Astrocyte (in vitro differentiated cells and primary cell): ENCODE results near the gene CEACAM4.

Experiments
- CTCF ChIP-seq: IDR thresholded peaks from 2 replicates; pipeline ENCODE4 v1.5.1; 2011; ENCODE audit warnings: low read depth, mild to moderate bottlenecking, inconsistent platforms, low read length, moderate library complexity; ENCODE audit not compliant: insufficient read depth
- EZH2 ChIP-seq: IDR thresholded peaks from 2 replicates; pipeline ENCODE4 v1.6.1; 2012; ENCODE audit warnings: mild to moderate bottlenecking, low read length, inconsistent platforms; ENCODE audit not compliant: insufficient read depth

DNA sequence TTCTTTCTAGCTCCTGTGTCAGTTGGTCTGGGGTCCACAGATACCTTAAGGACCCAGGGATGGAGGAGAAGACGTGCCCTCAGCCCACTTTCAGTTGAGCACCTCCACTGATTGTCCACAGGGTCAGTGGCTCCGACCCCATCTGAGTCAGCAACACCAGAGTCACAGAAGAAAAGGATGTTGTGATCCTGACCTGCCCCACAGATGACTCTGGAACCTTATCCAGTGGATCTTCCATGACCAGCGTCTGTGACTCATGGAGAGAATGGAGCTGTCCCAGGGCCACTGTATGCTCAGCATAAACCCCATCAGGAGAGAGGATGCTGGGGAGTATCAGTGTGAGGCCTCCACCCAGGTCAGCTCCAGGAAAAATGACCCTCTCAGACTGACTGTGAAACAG, 22.0 kb downstream of the CEACAM4 start:
- TF ChIP-seq CTCF (no peak), EZH2 (no peak)
